Coronary artery (tissue), 2 donors: ENCODE measurements around the gene GRM1.

ENCODE experiments used
- DNase-seq: peaks from one replicate; pipeline ENCODE4 v3.0.0-alpha.2; 2017; ENCODE audit warnings: low spot score
- H3K27ac ChIP-seq, 2 donors: fragments of 200-600 bp; sonication (generic); one replicate each; pipeline ENCODE4 v1.5.1; 2016 to 2019
- H3K4me3 ChIP-seq: fragments of 200-600 bp; sonication (generic); 2 replicates; pipeline ENCODE4 v1.5.1; 2016; ENCODE audit warnings: mild to moderate bottlenecking, moderate library complexity
- TF ChIP-seq, protein P1 (sequence below): fragments of 200-600 bp; sonication (generic); IDR thresholded peaks from one replicate; pipeline ENCODE4 v1.5.1; 2019; ENCODE audit warnings: antibody characterized with exemption

GRM1 gene

DNA sequence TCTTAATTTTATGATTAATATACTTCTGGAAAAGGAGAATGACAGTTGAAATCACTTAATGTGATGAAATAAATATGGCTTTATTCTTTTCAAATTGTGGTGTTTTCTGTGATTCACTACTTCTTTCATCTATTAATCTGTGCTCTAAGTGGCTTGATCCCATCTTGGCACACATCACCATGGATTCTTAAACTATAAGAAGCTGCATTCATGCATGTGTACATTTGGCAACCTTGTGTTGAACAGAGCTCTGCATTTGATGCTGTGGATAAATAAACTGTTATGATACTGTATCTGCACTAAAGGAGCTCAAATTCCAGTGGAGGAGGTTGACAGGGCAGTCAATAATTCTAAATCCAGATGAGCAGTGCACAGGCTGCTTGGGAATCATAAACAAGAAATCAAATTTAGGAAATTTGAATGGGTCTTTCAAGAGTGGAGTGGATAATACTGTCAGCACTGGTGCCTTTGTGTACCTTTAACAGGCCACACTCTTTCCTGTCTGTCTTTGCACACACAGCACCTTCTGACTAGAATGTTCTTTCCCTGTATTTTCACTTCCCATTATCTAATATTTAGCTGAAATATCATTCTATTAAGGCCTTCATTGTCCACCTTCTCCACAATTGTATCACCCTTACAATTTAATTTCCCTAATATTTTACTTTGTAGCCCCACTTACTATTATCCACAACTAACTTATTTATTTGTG is 252.9 kb downstream of the GRM1 start:
- TF ChIP-seq, protein P1, sequence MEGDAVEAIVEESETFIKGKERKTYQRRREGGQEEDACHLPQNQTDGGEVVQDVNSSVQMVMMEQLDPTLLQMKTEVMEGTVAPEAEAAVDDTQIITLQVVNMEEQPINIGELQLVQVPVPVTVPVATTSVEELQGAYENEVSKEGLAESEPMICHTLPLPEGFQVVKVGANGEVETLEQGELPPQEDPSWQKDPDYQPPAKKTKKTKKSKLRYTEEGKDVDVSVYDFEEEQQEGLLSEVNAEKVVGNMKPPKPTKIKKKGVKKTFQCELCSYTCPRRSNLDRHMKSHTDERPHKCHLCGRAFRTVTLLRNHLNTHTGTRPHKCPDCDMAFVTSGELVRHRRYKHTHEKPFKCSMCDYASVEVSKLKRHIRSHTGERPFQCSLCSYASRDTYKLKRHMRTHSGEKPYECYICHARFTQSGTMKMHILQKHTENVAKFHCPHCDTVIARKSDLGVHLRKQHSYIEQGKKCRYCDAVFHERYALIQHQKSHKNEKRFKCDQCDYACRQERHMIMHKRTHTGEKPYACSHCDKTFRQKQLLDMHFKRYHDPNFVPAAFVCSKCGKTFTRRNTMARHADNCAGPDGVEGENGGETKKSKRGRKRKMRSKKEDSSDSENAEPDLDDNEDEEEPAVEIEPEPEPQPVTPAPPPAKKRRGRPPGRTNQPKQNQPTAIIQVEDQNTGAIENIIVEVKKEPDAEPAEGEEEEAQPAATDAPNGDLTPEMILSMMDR: no peak
- no peak overlapping the region for H3K4me3 ChIP-seq
- H3K27ac ChIP-seq: no peak overlapping the region
- DNase-seq: no peak

DNA sequence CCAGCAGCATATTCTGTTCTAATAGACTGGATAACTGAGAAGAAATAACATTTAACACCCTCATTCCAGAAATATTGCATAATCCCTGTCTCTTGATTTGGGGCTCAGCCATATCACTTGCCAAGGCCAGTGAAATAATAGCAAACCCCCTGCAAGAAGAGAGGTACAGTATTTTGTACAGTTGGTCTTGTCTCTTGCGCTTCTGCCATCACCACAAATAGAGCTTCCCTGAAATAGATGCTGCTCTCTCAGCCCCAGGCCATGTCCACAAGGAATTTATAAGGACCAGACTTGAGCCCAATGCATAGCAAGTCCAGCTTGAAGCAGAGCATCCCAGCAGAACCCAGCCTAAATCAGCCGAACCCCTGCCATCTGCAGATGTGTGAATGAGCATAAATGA is 254.0 kb downstream of the GRM1 start:
- TF ChIP-seq, protein P1: no peak
- Histone ChIP-seq H3K27ac (no peak overlapping the region), H3K4me3 (no peak overlapping the region)
- no peak for DNase-seq

DNA sequence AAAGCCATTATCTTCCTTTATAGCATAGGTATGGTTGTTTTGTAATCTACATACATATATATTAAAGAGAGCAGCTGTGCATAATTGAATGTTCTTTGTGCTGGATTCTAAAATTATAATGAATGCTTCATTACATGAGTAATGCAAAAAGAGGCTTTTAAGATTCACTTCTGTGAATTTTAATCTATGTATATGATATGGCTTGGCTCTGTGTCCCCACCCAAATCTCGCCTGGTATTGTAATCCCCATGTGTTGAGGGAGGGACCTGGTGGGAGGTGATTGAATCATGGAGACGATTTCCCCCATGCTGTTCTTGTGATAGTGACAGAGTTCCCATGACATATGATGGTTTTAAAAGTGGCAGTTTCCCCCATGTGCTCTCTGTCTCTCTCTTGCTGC is 255.4 kb downstream of the GRM1 start:
- TF ChIP-seq, protein P1: no peak
- no peak overlapping the region for H3K27ac ChIP-seq
- DNase-seq: no peak
- no peak overlapping the region for H3K4me3 ChIP-seq

DNA sequence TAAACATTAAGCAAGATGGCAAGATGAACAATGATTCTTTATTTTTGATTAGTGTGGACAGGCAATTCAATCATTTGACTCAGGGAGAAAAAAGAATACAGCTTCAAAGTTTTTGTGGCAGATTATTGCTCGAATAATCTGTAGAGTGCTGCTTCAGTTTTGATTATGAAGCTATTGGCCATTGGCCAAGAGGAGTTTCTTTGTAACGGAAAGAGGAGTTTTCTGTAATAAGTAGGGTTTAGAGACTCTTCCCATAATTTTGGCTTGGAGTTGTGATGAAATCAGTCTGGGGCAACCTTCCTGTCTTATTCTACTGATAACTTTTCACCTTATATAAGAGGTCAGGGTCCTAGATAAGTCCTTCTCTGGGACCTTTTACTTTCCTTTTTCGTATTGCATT is 258.1 kb downstream of the GRM1 start:
- no peak for DNase-seq
- TF ChIP-seq, protein P1: no peak
- Histone ChIP-seq H3K4me3 (no peak overlapping the region), H3K27ac (no peak overlapping the region)

DNA sequence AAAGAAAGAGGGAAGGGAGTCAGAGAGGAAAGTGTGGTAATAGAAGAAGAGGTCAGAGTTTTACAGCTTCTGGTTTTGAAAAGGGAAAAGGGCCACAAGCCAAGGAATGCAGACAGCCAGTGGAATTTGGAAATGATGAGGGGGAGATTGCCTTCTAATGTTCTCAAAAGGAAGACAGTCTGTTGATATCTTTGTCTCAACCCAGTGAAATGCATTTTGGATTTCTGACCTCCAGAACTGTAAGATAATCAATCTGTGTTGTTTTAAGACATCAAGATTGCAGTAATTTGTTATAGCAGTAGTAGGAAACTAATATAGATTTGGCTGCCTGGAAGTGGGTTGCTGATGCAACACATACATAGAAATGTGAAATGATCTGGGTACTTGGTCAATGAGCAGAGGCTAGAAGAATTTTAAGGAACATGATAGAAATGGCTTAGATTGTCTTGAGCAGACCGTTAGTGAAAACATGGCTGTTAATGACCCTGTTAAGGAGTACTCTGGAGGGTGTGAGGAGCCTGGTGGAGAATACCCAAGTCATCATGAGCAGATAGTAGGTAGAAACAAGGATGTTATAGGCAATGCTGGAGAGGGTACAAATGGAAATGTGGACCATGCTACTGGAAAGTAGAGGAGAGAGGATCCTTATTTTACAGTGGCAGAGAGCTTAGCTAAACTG is 259.0 kb downstream of the GRM1 start:
- no peak for DNase-seq
- Histone ChIP-seq H3K4me3 (no peak overlapping the region), H3K27ac (no peak overlapping the region)
- TF ChIP-seq, protein P1: no peak

DNA sequence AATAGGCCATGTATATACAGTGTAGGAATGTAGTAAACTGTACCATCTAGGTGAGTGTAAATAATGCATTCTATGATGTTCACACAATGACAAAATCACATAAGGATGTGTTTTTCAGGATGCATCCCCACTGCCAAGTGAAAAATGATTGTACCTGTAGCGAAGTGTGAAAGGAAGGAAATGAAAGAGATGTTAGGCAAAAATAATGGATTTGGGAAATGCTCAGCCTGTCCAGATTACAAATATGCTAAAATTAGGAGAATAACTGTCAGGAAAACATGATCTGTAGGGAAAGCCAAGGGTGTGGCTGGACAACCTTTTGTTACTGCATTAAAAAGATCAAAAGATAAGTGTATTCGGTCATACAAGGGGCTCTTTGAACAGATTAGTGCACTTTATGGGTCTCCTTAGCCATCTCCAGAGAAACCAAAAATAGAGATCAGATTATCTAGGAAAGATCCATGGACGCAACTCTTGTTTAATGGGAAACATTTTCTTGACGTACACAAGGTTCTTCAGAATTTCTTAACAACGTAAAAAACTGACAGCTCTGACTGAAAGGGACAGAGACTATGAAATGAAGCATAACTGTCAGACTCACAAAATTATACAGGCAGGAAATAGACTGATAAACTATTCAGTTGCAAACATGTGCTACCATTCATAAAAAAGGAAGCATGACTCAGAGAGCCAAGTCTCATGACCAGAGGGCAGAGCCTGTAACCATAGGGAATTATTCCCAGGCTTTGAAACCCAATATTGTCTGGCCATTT is 261.1 kb downstream of the GRM1 start:
- TF ChIP-seq, protein P1: no peak
- Histone ChIP-seq H3K4me3 (no peak overlapping the region), H3K27ac (no peak overlapping the region)
- no peak for DNase-seq
